Activated CD4-positive, alpha-beta T cell treated with anti-CD3 and anti-CD28 coated beads for 4 hours (primary cell): ENCODE data around the gene TP53RK.

Experiments
- DNase-seq, 2 donors: peaks; one replicate each; pipeline ENCODE4 v3.0.0-alpha.2; 2020

Gene TP53RK

GRCh38 chr20:46637427-46638133 is 51.7 kb downstream of the TP53RK start:
- no peak for DNase-seq

- DNase-seq: no peak
Measured at GRCh38 chr20:46637020-46637419, 52.2 kb downstream of the TP53RK start.

GRCh38 chr20:46636514-46636913 is 52.7 kb downstream of the TP53RK start:
- no peak for DNase-seq

GRCh38 chr20:46635514-46636136 is 53.6 kb downstream of the TP53RK start:
- DNase-seq: no peak

- no peak for DNase-seq
Measured at GRCh38 chr20:46634528-46634927, 54.7 kb downstream of the TP53RK start.
